Measurements from ENCODE around the gene GRK6. TPM values are rescaled to one million over a fixed set of nuclear protein-coding genes. Genes with fewer than 3 reads are reported as not detected.
"Not testable (repeated sequence)": the region's sequence is repeated elsewhere in the genome, so short reads cannot be mapped to it uniquely, and the experiment has no call there.

The GRK6 gene
- total RNA-seq, 1 experiment from 2014 or later, result 103 TPM

- H3K4me1 ChIP-seq (replicated peaks), result peaks cover 37% of the 10 kb centered on the region
- no peak for DNase-seq (ENCODE audit: low read depth in 1 of 2, low spot score in 2 of 2)
Observed at GRCh38 chr5:177475563-177476427, 49.3 kb downstream of the GRK6 start.

GRCh38 chr5:177476531-177477233 lies 50.2 kb downstream of the GRK6 start:
- Histone ChIP-seq H3K36me3 (peaks cover 48% of the 10 kb centered on the region), H3K27me3 (replicated peaks) (no peaks in the 10 kb centered on the region), H3K4me3 (no peak overlapping the region), H3K9me3 (replicated peaks) (no peaks in the 10 kb centered on the region), H3K27ac (no peak overlapping the region), H3K4me1 (replicated peaks) (peaks cover 36% of the 10 kb centered on the region)
- DNase-seq (ENCODE audit: low read depth in 1 of 2, low spot score in 2 of 2), result peak; percentile 77 to 95

More at GRCh38 chr5:177475563-177476427, 49.3 kb downstream of the GRK6 start:
- H3K9me3 ChIP-seq (replicated peaks), result no peaks in the 10 kb centered on the region
- H3K36me3 ChIP-seq, result peaks cover 49% of the 10 kb centered on the region
- H3K27me3 ChIP-seq (replicated peaks), result no peaks in the 10 kb centered on the region
- H3K27ac ChIP-seq, result no peak overlapping the region
- no peak overlapping the region for H3K4me3 ChIP-seq

GRCh38 chr5:177477701-177478477 lies 51.4 kb downstream of the GRK6 start:
- Histone ChIP-seq H3K9me3 (replicated peaks) (no peaks in the 10 kb centered on the region), H3K36me3 (peaks cover 46% of the 10 kb centered on the region), H3K4me3 (no peak overlapping the region), H3K4me1 (replicated peaks) (peaks cover 27% of the 10 kb centered on the region), H3K27ac (no peak overlapping the region), H3K27me3 (replicated peaks) (no peaks in the 10 kb centered on the region)
- no peak for DNase-seq (ENCODE audit: low read depth in 1 of 2, low spot score in 2 of 2)

GRCh38 chr5:177478711-177479646 lies 52.5 kb downstream of the GRK6 start:
- H3K27ac ChIP-seq, result no peak overlapping the region
- no peaks in the 10 kb centered on the region for H3K27me3 ChIP-seq (replicated peaks)
- H3K4me1 ChIP-seq (replicated peaks), result peaks cover 27% of the 10 kb centered on the region
- no peaks in the 10 kb centered on the region for H3K9me3 ChIP-seq (replicated peaks)
- peaks cover 55% of the 10 kb centered on the region for H3K36me3 ChIP-seq
- no peak overlapping the region for H3K4me3 ChIP-seq
- no peak for DNase-seq (ENCODE audit: low read depth in 1 of 2, low spot score in 2 of 2)

- no peak overlapping the region for H3K27ac ChIP-seq
- H3K9me3 ChIP-seq (replicated peaks), result 0 out of 2 replicates have a peak, but pooled peaks cover 3% of the 10 kb centered on the region
- H3K4me3 ChIP-seq, result no peak overlapping the region
- H3K4me1 ChIP-seq (replicated peaks), result peaks cover 33% of the 10 kb centered on the region
- no peak for DNase-seq (ENCODE audit: low read depth in 1 of 2, low spot score in 2 of 2)
- peaks cover 63% of the 10 kb centered on the region for H3K36me3 ChIP-seq
- no peaks in the 10 kb centered on the region for H3K27me3 ChIP-seq (replicated peaks)
Observed at GRCh38 chr5:177479774-177480173, 53.3 kb downstream of the GRK6 start.

GRCh38 chr5:177482359-177482795 lies 55.9 kb downstream of the GRK6 start:
- Histone ChIP-seq H3K27me3 (replicated peaks) (no peaks in the 10 kb centered on the region), H3K27ac (no peak overlapping the region), H3K4me3 (no peak overlapping the region), H3K4me1 (replicated peaks) (peaks cover 19% of the 10 kb centered on the region), H3K9me3 (replicated peaks) (0 out of 2 replicates have a peak, but pooled peaks cover 3% of the 10 kb centered on the region), H3K36me3 (peaks cover 89% of the 10 kb centered on the region)
- DNase-seq (ENCODE audit: low read depth in 1 of 2, low spot score in 2 of 2), result no peak

GRCh38 chr5:177483042-177483441 lies 56.6 kb downstream of the GRK6 start:
- H3K36me3 ChIP-seq, result peaks cover 91% of the 10 kb centered on the region
- no peak overlapping the region for H3K27ac ChIP-seq
- H3K9me3 ChIP-seq (replicated peaks), result 0 out of 2 replicates have a peak, but pooled peaks cover 3% of the 10 kb centered on the region
- H3K4me1 ChIP-seq (replicated peaks), result peaks cover 17% of the 10 kb centered on the region
- no peak for DNase-seq (ENCODE audit: low read depth in 1 of 2, low spot score in 2 of 2)
- H3K4me3 ChIP-seq, result no peak overlapping the region
- no peaks in the 10 kb centered on the region for H3K27me3 ChIP-seq (replicated peaks)

- no peaks in the 10 kb centered on the region for H3K27me3 ChIP-seq (replicated peaks)
- H3K4me3 ChIP-seq, result no peak overlapping the region
- H3K36me3 ChIP-seq, result peaks cover 91% of the 10 kb centered on the region
- no peak for DNase-seq (ENCODE audit: low read depth in 1 of 2, low spot score in 2 of 2)
- no peak overlapping the region for H3K27ac ChIP-seq
- H3K9me3 ChIP-seq (replicated peaks), result 0 out of 2 replicates have a peak, but pooled peaks cover 3% of the 10 kb centered on the region
- H3K4me1 ChIP-seq (replicated peaks), result peaks cover 17% of the 10 kb centered on the region
Observed at GRCh38 chr5:177483994-177484901, 57.8 kb downstream of the GRK6 start.

GRCh38 chr5:177484902-177485549 lies 58.5 kb downstream of the GRK6 start:
- H3K9me3 ChIP-seq (replicated peaks), result 0 out of 2 replicates have a peak, but pooled peaks cover 3% of the 10 kb centered on the region
- no peak overlapping the region for H3K4me3 ChIP-seq
- DNase-seq (ENCODE audit: low read depth in 1 of 2, low spot score in 2 of 2), result no peak
- H3K4me1 ChIP-seq (replicated peaks), result peaks cover 17% of the 10 kb centered on the region
- H3K27ac ChIP-seq, result no peak overlapping the region
- peaks cover 91% of the 10 kb centered on the region for H3K36me3 ChIP-seq
- H3K27me3 ChIP-seq (replicated peaks), result no peaks in the 10 kb centered on the region

- H3K27ac ChIP-seq; H3K27me3 ChIP-seq (replicated peaks); H3K9me3 ChIP-seq (replicated peaks); DNase-seq (ENCODE audit: low read depth in 1 of 2, low spot score in 2 of 2); H3K4me3 ChIP-seq: not testable (repeated sequence)
- H3K4me1 ChIP-seq (replicated peaks), result peaks cover 17% of the 10 kb centered on the region
- peaks cover 97% of the 10 kb centered on the region for H3K36me3 ChIP-seq
Observed at GRCh38 chr5:177485753-177486152, 59.3 kb downstream of the GRK6 start.

- DNase-seq (ENCODE audit: low read depth in 1 of 2, low spot score in 2 of 2), result no peak
- H3K27me3 ChIP-seq (replicated peaks), result no peaks in the 10 kb centered on the region
- no peak overlapping the region for H3K27ac ChIP-seq
- H3K4me3 ChIP-seq, result no peak overlapping the region
- peaks cover 14% of the 10 kb centered on the region for H3K4me1 ChIP-seq (replicated peaks)
- 0 out of 2 replicates have a peak, but pooled peaks cover 3% of the 10 kb centered on the region for H3K9me3 ChIP-seq (replicated peaks)
- peaks cover 98% of the 10 kb centered on the region for H3K36me3 ChIP-seq
Observed at GRCh38 chr5:177486256-177486655, 59.8 kb downstream of the GRK6 start.
